Measurements from ENCODE around the gene DLX4. TPM values are rescaled to one million over a fixed set of nuclear protein-coding genes. Genes with fewer than 3 reads are reported as not detected.

Gene DLX4
- total RNA-seq, 2 experiments from 2014 or later, result 0.23 TPM; not detected in 1

- no peaks in the 10 kb centered on the region for H3K36me3 Mint-ChIP-seq
Observed at GRCh38 chr17:49976163-49976827, 7.3 kb downstream of the DLX4 start.

GRCh38 chr17:49976828-49977202 is 7.8 kb downstream of the DLX4 start:
- no peaks in the 10 kb centered on the region for H3K36me3 Mint-ChIP-seq
- H3K4me3 Mint-ChIP-seq, result no peak overlapping the region
- ATAC-seq (no peak), DNase-seq (no peak)
- no peak overlapping the region for H3K27ac Mint-ChIP-seq
- H3K27me3 Mint-ChIP-seq, result peaks cover 76% of the 10 kb centered on the region
- H3K4me1 Mint-ChIP-seq, result peaks cover under 1% of the 10 kb centered on the region
- CTCF ChIA-PET, result interaction anchor here (1.3 to 8.9 kb wide), 3 partner anchors 20 to 96 kb away, joined by 4 to 113 read pairs (median 13); partner anchors contain the start of gene DLX3
- H3K9me3 Mint-ChIP-seq (ENCODE audit: low read depth), result no peaks in the 10 kb centered on the region

More at GRCh38 chr17:49976163-49976827, 7.3 kb downstream of the DLX4 start:
- no peak overlapping the region for H3K27ac Mint-ChIP-seq
- peaks cover 5% of the 10 kb centered on the region for H3K4me1 Mint-ChIP-seq
- peaks cover 78% of the 10 kb centered on the region for H3K27me3 Mint-ChIP-seq
- CTCF ChIA-PET, result interaction anchor here (1.0 to 8.9 kb wide), 3 partner anchors 20 to 96 kb away, joined by 3 to 113 read pairs (median 13); partner anchors contain the start of gene DLX3
- no peak for DNase-seq
- H3K4me3 Mint-ChIP-seq, result no peak overlapping the region
- ATAC-seq, result no peak
- no peaks in the 10 kb centered on the region for H3K9me3 Mint-ChIP-seq (ENCODE audit: low read depth)

- Mint-ChIP-seq H3K27ac (no peak overlapping the region), H3K4me3 (no peak overlapping the region), H3K36me3 (no peaks in the 10 kb centered on the region), H3K9me3 (ENCODE audit: low read depth) (no peaks in the 10 kb centered on the region), H3K27me3 (peaks cover 72% of the 10 kb centered on the region), H3K4me1 (no peaks in the 10 kb centered on the region)
- CTCF ChIA-PET, result interaction anchor here (1.3 to 8.9 kb wide), 3 partner anchors 19 to 97 kb away, joined by 4 to 113 read pairs (median 13); partner anchors contain the start of gene DLX3
- ATAC-seq (no peak), DNase-seq (no peak)
Observed at GRCh38 chr17:49977463-49978389, 8.7 kb downstream of the DLX4 start.

GRCh38 chr17:49978501-49978900 is 9.5 kb downstream of the DLX4 start:
- H3K27me3 Mint-ChIP-seq, result peaks cover 68% of the 10 kb centered on the region
- H3K36me3 Mint-ChIP-seq, result no peaks in the 10 kb centered on the region
- no peak overlapping the region for H3K27ac Mint-ChIP-seq
- no peak overlapping the region for H3K4me3 Mint-ChIP-seq
- CTCF ChIA-PET, result interaction anchor here (2.6 to 8.9 kb wide), 2 partner anchors 18 to 26 kb away, joined by 13 to 113 read pairs; partner anchors contain the start of gene DLX3
- no peaks in the 10 kb centered on the region for H3K9me3 Mint-ChIP-seq (ENCODE audit: low read depth)
- no peaks in the 10 kb centered on the region for H3K4me1 Mint-ChIP-seq
- no peak for ATAC-seq
- DNase-seq, result no peak

GRCh38 chr17:49979748-49980479 is 10.9 kb downstream of the DLX4 start:
- H3K36me3 Mint-ChIP-seq, result no peaks in the 10 kb centered on the region
- peaks cover 59% of the 10 kb centered on the region for H3K27me3 Mint-ChIP-seq
- no peaks in the 10 kb centered on the region for H3K4me1 Mint-ChIP-seq
- no peaks in the 10 kb centered on the region for H3K9me3 Mint-ChIP-seq (ENCODE audit: low read depth)
- DNase-seq (no peak), ATAC-seq (no peak)
- CTCF ChIA-PET, result interaction anchor here (0.9 to 8.9 kb wide), 3 partner anchors 17 to 117 kb away, joined by 4 to 113 read pairs (median 5); partner anchors contain the start of gene DLX3
- no peak overlapping the region for H3K4me3 Mint-ChIP-seq
- no peak overlapping the region for H3K27ac Mint-ChIP-seq

GRCh38 chr17:49980703-49981197 is 11.8 kb downstream of the DLX4 start:
- Mint-ChIP-seq H3K36me3 (no peaks in the 10 kb centered on the region), H3K27ac (no peak overlapping the region), H3K4me3 (no peak overlapping the region), H3K9me3 (ENCODE audit: low read depth) (no peaks in the 10 kb centered on the region), H3K27me3 (peaks cover 53% of the 10 kb centered on the region), H3K4me1 (no peaks in the 10 kb centered on the region)
- no peak for DNase-seq
- CTCF ChIA-PET, result interaction anchor here (8.9 kb wide), 1 partner anchor 16 kb away, joined by 113 read pairs; the partner anchor contains the start of gene DLX3
- no peak for ATAC-seq

- DNase-seq (no peak), ATAC-seq (no peak)
- no peaks in the 10 kb centered on the region for H3K4me1 Mint-ChIP-seq
- H3K4me3 Mint-ChIP-seq, result no peak overlapping the region
- H3K36me3 Mint-ChIP-seq, result no peaks in the 10 kb centered on the region
- CTCF ChIA-PET, result interaction anchor here (0.9 to 5.5 kb wide), 4 partner anchors 13 to 133 kb away, joined by 3 to 44 read pairs (median 5); partner anchors contain the start of gene DLX3
- H3K9me3 Mint-ChIP-seq (ENCODE audit: low read depth), result no peaks in the 10 kb centered on the region
- H3K27ac Mint-ChIP-seq, result no peak overlapping the region
- H3K27me3 Mint-ChIP-seq, result peaks cover 62% of the 10 kb centered on the region
Observed at GRCh38 chr17:49984283-49984682, 15.3 kb downstream of the DLX4 start.

GRCh38 chr17:49984776-49985175 is 15.8 kb downstream of the DLX4 start:
- Mint-ChIP-seq H3K4me1 (no peaks in the 10 kb centered on the region), H3K27me3 (peaks cover 62% of the 10 kb centered on the region), H3K27ac (no peak overlapping the region), H3K9me3 (ENCODE audit: low read depth) (no peaks in the 10 kb centered on the region), H3K36me3 (no peaks in the 10 kb centered on the region), H3K4me3 (no peak overlapping the region)
- CTCF ChIA-PET, result interaction anchor here (1.4 to 5.5 kb wide), 3 partner anchors 13 to 133 kb away, joined by 3 to 44 read pairs (median 7); partner anchors contain the start of gene DLX3
- DNase-seq (no peak), ATAC-seq (no peak)

GRCh38 chr17:49985310-49985990 is 16.5 kb downstream of the DLX4 start:
- Mint-ChIP-seq H3K36me3 (no peaks in the 10 kb centered on the region), H3K27me3 (peaks cover 63% of the 10 kb centered on the region), H3K4me3 (no peak overlapping the region), H3K27ac (no peak overlapping the region), H3K4me1 (no peaks in the 10 kb centered on the region), H3K9me3 (ENCODE audit: low read depth) (no peaks in the 10 kb centered on the region)
- CTCF ChIA-PET, result interaction anchor here (0.6 to 5.5 kb wide), 5 partner anchors 12 to 123 kb away, joined by 3 to 44 read pairs (median 4); partner anchors contain the start of gene DLX3
- DNase-seq, result no peak
- no peak for ATAC-seq

- Mint-ChIP-seq H3K27me3 (peaks cover 65% of the 10 kb centered on the region), H3K27ac (no peak overlapping the region), H3K4me1 (no peaks in the 10 kb centered on the region), H3K4me3 (no peak overlapping the region), H3K9me3 (ENCODE audit: low read depth) (no peaks in the 10 kb centered on the region), H3K36me3 (no peaks in the 10 kb centered on the region)
- CTCF ChIA-PET, result interaction anchor here (0.6 to 5.5 kb wide), 6 partner anchors 11 to 125 kb away, joined by 3 to 44 read pairs (median 4); partner anchors contain the start of gene DLX3
- no peak for ATAC-seq
- no peak for DNase-seq
Observed at GRCh38 chr17:49986396-49987289, 17.7 kb downstream of the DLX4 start.

GRCh38 chr17:49987290-49987585 is 18.2 kb downstream of the DLX4 start:
- no peak overlapping the region for H3K27ac Mint-ChIP-seq
- no peak for DNase-seq
- H3K9me3 Mint-ChIP-seq (ENCODE audit: low read depth), result no peaks in the 10 kb centered on the region
- H3K27me3 Mint-ChIP-seq, result peaks cover 67% of the 10 kb centered on the region
- ATAC-seq, result no peak
- no peaks in the 10 kb centered on the region for H3K36me3 Mint-ChIP-seq
- H3K4me3 Mint-ChIP-seq, result no peak overlapping the region
- H3K4me1 Mint-ChIP-seq, result no peaks in the 10 kb centered on the region
- CTCF ChIA-PET, result interaction anchor here (0.7 to 3.6 kb wide), 2 partner anchors 11 to 35 kb away, joined by 3 to 26 read pairs; no protein-coding TSS in a partner anchor

All from activated CD8-positive, alpha-beta memory T cell treated with anti-CD3 and anti-CD28 coated beads, Interleukin-2, amount 10 ng/mL, durations not matched to agents 7 days and 5 days (primary cell).